ENCODE measurements around the gene HSF4. TPM values are rescaled to one million over a fixed set of nuclear protein-coding genes. Genes with fewer than 3 reads are reported as not detected.

The HSF4 gene
- total and polyA plus RNA-seq, 5 donors: 29.7 to 92.2 (median 50.6) TPM

- 62% methylated on average over 9 of the region's 9 CpGs for WGBS
- DNase-seq (peak in 1 of 3 donors; percentile 50), ATAC-seq (no peak)
- no peaks in the 10 kb centered on the region for H3K27me3 ChIP-seq (ENCODE audit: control insufficient read depth, insufficient read depth)
- H3K9me3 ChIP-seq (ENCODE audit: control insufficient read depth, low read length): no peaks in the 10 kb centered on the region
- no peak overlapping the region for H3K4me3 ChIP-seq (ENCODE audit: low read length)
- intact Hi-C loops (cut with DNase I): no loop called here
- H3K27ac ChIP-seq (ENCODE audit: low read length): peak overlapping the region; percentile 72
- H3K4me1 ChIP-seq (ENCODE audit: control insufficient read depth, insufficient read depth, low read length): peaks cover 8% of the 10 kb centered on the region
Measured at GRCh38 chr16:67169011-67169451, 4.5 kb downstream of the HSF4 start.

GRCh38 chr16:67169642-67170167 is 5.2 kb downstream of the HSF4 start:
- H3K27ac ChIP-seq (ENCODE audit: low read length): peak overlapping the region; percentile 72
- WGBS: 5% methylated on average over 24 of the region's 24 CpGs
- H3K4me1 ChIP-seq (ENCODE audit: control insufficient read depth, insufficient read depth, low read length): peaks cover 8% of the 10 kb centered on the region
- DNase-seq: peak; percentile 59 to 83 (median 82)
- H3K9me3 ChIP-seq (ENCODE audit: control insufficient read depth, low read length): no peaks in the 10 kb centered on the region
- intact Hi-C loops (cut with DNase I): no loop called here
- H3K4me3 ChIP-seq (ENCODE audit: low read length): peak overlapping the region; percentile 57
- no peak for ATAC-seq
- no peaks in the 10 kb centered on the region for H3K27me3 ChIP-seq (ENCODE audit: control insufficient read depth, insufficient read depth)

GRCh38 chr16:67170168-67170948 is 5.8 kb downstream of the HSF4 start, which contains the start of gene NOL3:
NOL3 (plus strand) TSS chr16:67170538.
- H3K4me3 ChIP-seq (ENCODE audit: low read length): peak within 1 kb of the TSS; percentile 57
- 1% methylated on average over 50 of the region's 50 CpGs for WGBS
- H3K9me3 ChIP-seq (ENCODE audit: control insufficient read depth, low read length): no peaks in the 10 kb centered on the region
- intact Hi-C loops (cut with DNase I): no loop called here
- ATAC-seq: peak; percentile 75 to 77
- DNase-seq: peak; percentile 89 to 95 (median 95)
- H3K4me1 ChIP-seq (ENCODE audit: control insufficient read depth, insufficient read depth, low read length): peaks cover 5% of the 10 kb centered on the region
- H3K27me3 ChIP-seq (ENCODE audit: control insufficient read depth, insufficient read depth): no peaks in the 10 kb centered on the region
- peak within 1 kb of the TSS; percentile 90 for H3K27ac ChIP-seq (ENCODE audit: low read length)

- Histone ChIP-seq H3K27ac (ENCODE audit: low read length) (peak overlapping the region; percentile 90), H3K4me1 (ENCODE audit: control insufficient read depth, insufficient read depth, low read length) (peaks cover 2% of the 10 kb centered on the region)
- intact Hi-C loops (cut with DNase I): no loop called here
Measured at GRCh38 chr16:67170949-67171649, 6.6 kb downstream of the HSF4 start.

GRCh38 chr16:67173323-67173722 is 8.8 kb downstream of the HSF4 start:
- Histone ChIP-seq H3K4me1 (ENCODE audit: control insufficient read depth, insufficient read depth, low read length) (peaks cover 2% of the 10 kb centered on the region), H3K27me3 (ENCODE audit: control insufficient read depth, insufficient read depth) (no peaks in the 10 kb centered on the region), H3K4me3 (ENCODE audit: low read length) (peak overlapping the region; percentile 43), H3K9me3 (ENCODE audit: control insufficient read depth, low read length) (no peaks in the 10 kb centered on the region), H3K27ac (ENCODE audit: low read length) (peak overlapping the region; percentile 88)
- ATAC-seq: no peak
- 97% methylated on average over 1 of the region's 1 CpG for WGBS
- intact Hi-C loops (cut with DNase I): no loop called here
- peak in 1 of 3 donors; percentile 40 for DNase-seq

More at GRCh38 chr16:67170949-67171649, 6.6 kb downstream of the HSF4 start:
- ATAC-seq: peak in 1 of 2 donors; percentile 19
- Histone ChIP-seq H3K4me3 (ENCODE audit: low read length) (peak overlapping the region; percentile 57), H3K9me3 (ENCODE audit: control insufficient read depth, low read length) (no peaks in the 10 kb centered on the region), H3K27me3 (ENCODE audit: control insufficient read depth, insufficient read depth) (no peaks in the 10 kb centered on the region)
- peak in 2 of 3 donors; percentile 38 to 44 for DNase-seq
- WGBS: 35% methylated on average over 14 of the region's 14 CpGs

- H3K27ac ChIP-seq (ENCODE audit: low read length): peak overlapping the region; percentile 88
- peak overlapping the region; percentile 43 for H3K4me3 ChIP-seq (ENCODE audit: low read length)
- H3K4me1 ChIP-seq (ENCODE audit: control insufficient read depth, insufficient read depth, low read length): peaks cover 2% of the 10 kb centered on the region
- H3K9me3 ChIP-seq (ENCODE audit: control insufficient read depth, low read length): no peaks in the 10 kb centered on the region
- peak; percentile 89 to 95 (median 95) for DNase-seq
- intact Hi-C loops (cut with DNase I): no loop called here
- peak; percentile 72 to 76 for ATAC-seq
- H3K27me3 ChIP-seq (ENCODE audit: control insufficient read depth, insufficient read depth): no peaks in the 10 kb centered on the region
- WGBS: 1% methylated on average over 71 of the region's 71 CpGs
Measured at GRCh38 chr16:67173808-67174705, 9.5 kb downstream of the HSF4 start.

GRCh38 chr16:67174706-67175231 is 10.2 kb downstream of the HSF4 start:
- H3K27me3 ChIP-seq (ENCODE audit: control insufficient read depth, insufficient read depth): no peaks in the 10 kb centered on the region
- WGBS: 40% methylated on average over 31 of the region's 31 CpGs
- DNase-seq (peak in 1 of 3 donors; percentile 69), ATAC-seq (no peak)
- H3K9me3 ChIP-seq (ENCODE audit: control insufficient read depth, low read length): no peaks in the 10 kb centered on the region
- intact Hi-C loops (cut with DNase I): no loop called here
- H3K27ac ChIP-seq (ENCODE audit: low read length): peak overlapping the region; percentile 88
- H3K4me3 ChIP-seq (ENCODE audit: low read length): peak overlapping the region; percentile 43
- peaks cover 2% of the 10 kb centered on the region for H3K4me1 ChIP-seq (ENCODE audit: control insufficient read depth, insufficient read depth, low read length)

GRCh38 chr16:67176662-67177061 is 12.1 kb downstream of the HSF4 start:
- Histone ChIP-seq H3K4me3 (ENCODE audit: low read length) (no peak overlapping the region), H3K27ac (ENCODE audit: low read length) (no peak overlapping the region), H3K9me3 (ENCODE audit: control insufficient read depth, low read length) (no peaks in the 10 kb centered on the region), H3K4me1 (ENCODE audit: control insufficient read depth, insufficient read depth, low read length) (peaks cover 2% of the 10 kb centered on the region), H3K27me3 (ENCODE audit: control insufficient read depth, insufficient read depth) (no peaks in the 10 kb centered on the region)
- 88% methylated on average over 12 of the region's 12 CpGs for WGBS
- DNase-seq (peak in 1 of 3 donors; percentile 73), ATAC-seq (no peak)
- intact Hi-C loops (cut with DNase I): no loop called here

- Histone ChIP-seq H3K4me1 (ENCODE audit: control insufficient read depth, insufficient read depth, low read length) (peaks cover 2% of the 10 kb centered on the region), H3K27ac (ENCODE audit: low read length) (no peak overlapping the region), H3K9me3 (ENCODE audit: control insufficient read depth, low read length) (no peaks in the 10 kb centered on the region), H3K4me3 (ENCODE audit: low read length) (peak overlapping the region; percentile 2), H3K27me3 (ENCODE audit: control insufficient read depth, insufficient read depth) (no peaks in the 10 kb centered on the region)
- WGBS: 7% methylated on average over 73 of the region's 73 CpGs
- intact Hi-C loops (cut with DNase I): no loop called here
- DNase-seq (peak; percentile 68 to 88 (median 88)), ATAC-seq (peak; percentile 37 to 44)
Measured at GRCh38 chr16:67177743-67178699, 13.5 kb downstream of the HSF4 start.

Measured in right cardiac atrium (tissue), 5 donors.